ENCODE measurements around the gene SPATA12.

SPATA12 gene

DNA sequence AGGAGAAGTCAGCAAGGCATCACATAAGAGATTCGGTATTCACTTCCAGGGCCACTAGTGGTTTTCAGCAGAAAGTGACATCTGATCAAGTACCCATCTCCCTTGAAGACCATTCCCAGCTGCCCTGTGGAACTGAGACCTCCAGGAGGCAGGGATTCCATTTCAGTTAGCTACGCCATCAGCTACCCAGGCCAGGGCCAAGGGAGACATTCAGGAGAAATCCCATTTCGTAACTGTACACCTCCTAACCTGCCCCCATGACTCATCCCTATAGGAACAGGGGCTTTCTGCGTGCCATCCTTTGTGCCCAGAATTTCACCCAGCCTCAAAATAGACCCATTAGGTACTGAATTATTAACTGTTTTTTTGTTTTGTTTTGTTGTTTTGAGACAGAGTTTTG lies 24.7 kb downstream of the SPATA12 start:
- no peak overlapping the region for H3K27ac ChIP-seq
- no peaks in the 10 kb centered on the region for H3K27me3 ChIP-seq (ENCODE audit: insufficient read depth, low read depth, severe bottlenecking)
- no peak for DNase-seq
- TF ChIP-seq, protein P1, sequence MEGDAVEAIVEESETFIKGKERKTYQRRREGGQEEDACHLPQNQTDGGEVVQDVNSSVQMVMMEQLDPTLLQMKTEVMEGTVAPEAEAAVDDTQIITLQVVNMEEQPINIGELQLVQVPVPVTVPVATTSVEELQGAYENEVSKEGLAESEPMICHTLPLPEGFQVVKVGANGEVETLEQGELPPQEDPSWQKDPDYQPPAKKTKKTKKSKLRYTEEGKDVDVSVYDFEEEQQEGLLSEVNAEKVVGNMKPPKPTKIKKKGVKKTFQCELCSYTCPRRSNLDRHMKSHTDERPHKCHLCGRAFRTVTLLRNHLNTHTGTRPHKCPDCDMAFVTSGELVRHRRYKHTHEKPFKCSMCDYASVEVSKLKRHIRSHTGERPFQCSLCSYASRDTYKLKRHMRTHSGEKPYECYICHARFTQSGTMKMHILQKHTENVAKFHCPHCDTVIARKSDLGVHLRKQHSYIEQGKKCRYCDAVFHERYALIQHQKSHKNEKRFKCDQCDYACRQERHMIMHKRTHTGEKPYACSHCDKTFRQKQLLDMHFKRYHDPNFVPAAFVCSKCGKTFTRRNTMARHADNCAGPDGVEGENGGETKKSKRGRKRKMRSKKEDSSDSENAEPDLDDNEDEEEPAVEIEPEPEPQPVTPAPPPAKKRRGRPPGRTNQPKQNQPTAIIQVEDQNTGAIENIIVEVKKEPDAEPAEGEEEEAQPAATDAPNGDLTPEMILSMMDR (IDR thresholded peaks at IDR 0.05; ENCODE audit: low read depth, low read length): no peak
- H3K9me3 ChIP-seq (ENCODE audit: severe bottlenecking): no peaks in the 10 kb centered on the region
- H3K36me3 ChIP-seq: no peaks in the 10 kb centered on the region
- H3K4me3 ChIP-seq (ENCODE audit: low read depth, low read length): no peak overlapping the region

DNA sequence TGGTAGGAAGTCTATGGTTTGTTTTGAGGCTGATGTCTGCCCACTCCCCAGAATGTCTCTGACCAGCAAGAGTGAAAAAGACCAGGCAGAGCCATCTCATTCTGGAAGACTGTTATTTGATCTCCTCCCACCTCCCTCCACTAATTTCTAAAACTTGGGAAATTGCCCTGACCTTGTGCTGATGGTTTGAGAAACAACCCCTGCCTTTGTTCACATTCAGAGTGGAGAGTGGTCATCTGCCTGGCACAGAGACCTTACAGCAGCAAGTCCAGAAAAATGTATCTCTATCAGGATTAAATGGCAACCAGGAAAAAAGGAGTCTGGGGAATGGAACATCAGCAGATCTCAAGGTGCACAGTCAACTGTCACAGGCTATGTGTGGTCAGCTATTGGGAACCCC lies 25.7 kb downstream of the SPATA12 start:
- H3K9me3 ChIP-seq (ENCODE audit: severe bottlenecking): no peaks in the 10 kb centered on the region
- DNase-seq: no peak
- H3K27me3 ChIP-seq (ENCODE audit: insufficient read depth, low read depth, severe bottlenecking): no peaks in the 10 kb centered on the region
- no peak overlapping the region for H3K4me3 ChIP-seq (ENCODE audit: low read depth, low read length)
- H3K36me3 ChIP-seq: no peaks in the 10 kb centered on the region
- no peak overlapping the region for H3K27ac ChIP-seq
- TF ChIP-seq, protein P1 (IDR thresholded peaks at IDR 0.05; ENCODE audit: low read depth, low read length): no peak

DNA sequence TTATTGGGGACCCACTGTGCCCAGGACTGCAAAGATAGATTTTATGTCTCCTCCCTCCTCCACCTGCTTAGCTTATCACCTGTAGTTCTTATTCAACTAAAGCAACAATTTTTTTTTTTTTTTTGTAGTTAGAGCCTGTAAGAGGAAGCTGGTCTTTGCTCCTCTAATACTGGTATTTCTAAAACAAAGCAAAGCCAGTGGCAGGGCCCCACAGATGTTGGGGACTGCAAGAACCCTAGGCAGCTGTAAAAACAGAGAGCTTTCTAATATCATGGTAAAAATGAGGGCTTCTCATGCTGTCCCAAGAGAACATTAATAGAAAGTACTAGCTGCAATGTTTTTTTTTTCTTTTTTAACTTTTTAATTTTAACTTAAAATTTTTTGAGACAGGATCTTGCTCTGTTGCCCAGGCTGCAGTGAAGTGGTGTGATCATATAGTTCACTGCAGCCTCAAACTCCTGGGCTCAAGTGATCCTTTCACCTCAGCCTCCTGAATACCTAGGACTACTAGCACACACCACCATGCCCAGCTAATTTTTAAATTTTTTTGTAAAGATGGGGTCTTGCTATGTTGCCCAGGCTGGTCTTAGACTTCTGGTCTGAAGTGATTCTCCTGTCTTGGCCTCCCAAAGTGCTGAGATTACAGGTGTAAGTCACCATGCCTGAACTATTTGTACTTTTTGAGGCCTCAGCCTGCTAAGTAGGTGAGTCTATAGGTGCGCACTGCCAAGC lies 27.1 kb downstream of the SPATA12 start:
- H3K27ac ChIP-seq: no peak overlapping the region
- TF ChIP-seq, protein P1 (IDR thresholded peaks at IDR 0.05; ENCODE audit: low read depth, low read length): no peak
- DNase-seq: no peak
- no peaks in the 10 kb centered on the region for H3K9me3 ChIP-seq (ENCODE audit: severe bottlenecking)
- no peaks in the 10 kb centered on the region for H3K36me3 ChIP-seq
- no peaks in the 10 kb centered on the region for H3K27me3 ChIP-seq (ENCODE audit: insufficient read depth, low read depth, severe bottlenecking)
- no peak overlapping the region for H3K4me3 ChIP-seq (ENCODE audit: low read depth, low read length)

DNA sequence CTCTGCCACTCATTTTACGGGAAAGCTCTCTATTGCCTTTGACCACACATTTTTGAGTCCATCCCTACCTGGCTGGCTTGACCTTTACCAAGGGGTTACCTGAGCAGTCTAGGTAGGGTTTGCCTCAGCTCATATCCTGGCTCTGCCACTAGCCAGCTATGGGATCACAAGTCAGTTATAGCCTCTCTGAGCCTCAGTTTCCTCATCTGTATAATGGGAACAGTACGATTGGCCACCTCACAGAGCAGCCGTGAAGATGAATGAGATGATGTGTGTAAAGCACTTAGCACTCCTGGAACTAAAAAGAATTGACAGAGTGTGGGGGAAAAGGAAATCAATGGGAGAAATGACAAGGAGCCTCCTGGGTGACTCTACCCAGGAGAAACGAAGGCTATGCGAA lies 28.0 kb downstream of the SPATA12 start:
- Histone ChIP-seq H3K9me3 (ENCODE audit: severe bottlenecking) (no peaks in the 10 kb centered on the region), H3K4me3 (ENCODE audit: low read depth, low read length) (no peak overlapping the region), H3K27me3 (ENCODE audit: insufficient read depth, low read depth, severe bottlenecking) (no peaks in the 10 kb centered on the region), H3K27ac (no peak overlapping the region), H3K36me3 (no peaks in the 10 kb centered on the region)
- DNase-seq: no peak
- TF ChIP-seq, protein P1 (IDR thresholded peaks at IDR 0.05; ENCODE audit: low read depth, low read length): no peak

DNA sequence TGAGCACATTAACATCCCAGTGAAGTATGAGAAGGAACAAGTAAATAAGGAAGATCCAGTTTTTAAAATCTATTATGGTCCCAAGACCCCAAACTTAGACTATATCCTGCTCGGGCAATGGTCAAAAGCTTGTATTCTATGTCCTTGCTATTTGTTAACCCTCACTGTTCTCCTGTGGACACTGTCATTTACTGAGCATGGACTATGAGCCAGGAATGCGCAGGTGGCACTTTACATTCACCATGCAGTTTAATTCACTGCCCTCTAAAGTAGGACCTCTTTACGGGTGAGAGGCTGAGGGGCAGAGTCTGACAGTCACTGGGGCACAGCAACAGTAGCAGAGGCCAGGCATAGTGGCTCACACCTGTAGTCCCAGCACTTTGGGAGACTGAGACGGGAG lies 28.6 kb downstream of the SPATA12 start:
- H3K27me3 ChIP-seq (ENCODE audit: insufficient read depth, low read depth, severe bottlenecking): no peaks in the 10 kb centered on the region
- no peak overlapping the region for H3K4me3 ChIP-seq (ENCODE audit: low read depth, low read length)
- H3K36me3 ChIP-seq: no peaks in the 10 kb centered on the region
- no peak for DNase-seq
- TF ChIP-seq, protein P1 (IDR thresholded peaks at IDR 0.05; ENCODE audit: low read depth, low read length): no peak
- H3K27ac ChIP-seq: no peak overlapping the region
- H3K9me3 ChIP-seq (ENCODE audit: severe bottlenecking): no peaks in the 10 kb centered on the region

Measured in WERI-Rb-1 (cell line).